Measurements from ENCODE around the gene DTNA. TPM values are rescaled to one million over a fixed set of nuclear protein-coding genes. Genes with fewer than 3 reads are reported as not detected.

Gene DTNA
- total and polyA plus RNA-seq, 2 of the 8 experiments (the other 6 are each of a cell fraction or from before 2014, with no cell fraction given), result 30.2 to 32.7 TPM

- no peak for TF ChIP-seq CHD7 (IDR thresholded peaks at IDR 0.05; ENCODE audit: insufficient replicate concordance, low read length)
- no peak for TF ChIP-seq SIRT6 (IDR thresholded peaks at IDR 0.05; ENCODE audit: low read length)
- TF ChIP-seq RNF2 (IDR thresholded peaks at IDR 0.05; ENCODE audit: borderline replicate concordance, low read depth, low read length, missing control alignments, poor library complexity, severe bottlenecking), result no peak
- TF ChIP-seq HDAC6 (IDR thresholded peaks at IDR 0.05; ENCODE audit: low read depth, low read length), result no peak
- TF ChIP-seq SP2 (IDR thresholded peaks at IDR 0.05; ENCODE audit: low read length), result no peak
- no peak for TF ChIP-seq SAP30 (IDR thresholded peaks at IDR 0.05; ENCODE audit: insufficient read depth, insufficient replicate concordance, low read length)
- no peak for TF ChIP-seq KDM5A (IDR thresholded peaks at IDR 0.05; ENCODE audit: low read length)
- TF ChIP-seq RXRA (IDR thresholded peaks at IDR 0.05; ENCODE audit: insufficient read depth, low read depth, low read length), result no peak
- no peak for TF ChIP-seq ATF2 (IDR thresholded peaks at IDR 0.05; ENCODE audit: low read length)
These were observed 48.5 kb upstream of the DTNA start (continued) for GRCh38 chr18:34661464-34662087.
